Raji (cell line): ENCODE results near the gene TKT.

Experiments used
- POLR2A ChIP-seq: IDR thresholded peaks from 2 replicates; pipeline ENCODE4 v1.6.1; 2011; ENCODE audit warnings: low read depth, low read length, control low read depth; ENCODE audit not compliant: insufficient read depth

TKT gene

GRCh38 chr3:53223025-53223424, 32.8 kb downstream of the TKT start:
- no peak for TF ChIP-seq POLR2A

GRCh38 chr3:53222183-53222901, 33.5 kb downstream of the TKT start:
- no peak for TF ChIP-seq POLR2A

- no peak for TF ChIP-seq POLR2A
These were observed 34.0 kb downstream of the TKT start for GRCh38 chr3:53221827-53222182.

GRCh38 chr3:53221345-53221744, 34.5 kb downstream of the TKT start:
- no peak for TF ChIP-seq POLR2A

- no peak for TF ChIP-seq POLR2A
These were observed 35.8 kb downstream of the TKT start for GRCh38 chr3:53219895-53220483.

GRCh38 chr3:53218131-53218530, 37.7 kb downstream of the TKT start:
- no peak for TF ChIP-seq POLR2A

GRCh38 chr3:53217175-53217574, 38.6 kb downstream of the TKT start:
- TF ChIP-seq POLR2A, result no peak

GRCh38 chr3:53216723-53217122, 39.1 kb downstream of the TKT start:
- no peak for TF ChIP-seq POLR2A

GRCh38 chr3:53215816-53216215, 40.0 kb downstream of the TKT start:
- no peak for TF ChIP-seq POLR2A

- TF ChIP-seq POLR2A, result no peak
These were observed 42.5 kb downstream of the TKT start for GRCh38 chr3:53213276-53213675.

- TF ChIP-seq POLR2A, result no peak
These were observed 43.8 kb downstream of the TKT start for GRCh38 chr3:53211706-53212702.

- TF ChIP-seq POLR2A, result no peak
These were observed 53.3 kb downstream of the TKT start for GRCh38 chr3:53202331-53203015.

- no peak for TF ChIP-seq POLR2A
These were observed 55.0 kb downstream of the TKT start for GRCh38 chr3:53200501-53201498.

GRCh38 chr3:53199834-53200233, 56.0 kb downstream of the TKT start:
- no peak for TF ChIP-seq POLR2A
